Measurements from ENCODE around the gene CALCOCO2. TPM values are rescaled to one million over a fixed set of nuclear protein-coding genes. Genes with fewer than 3 reads are reported as not detected.
A peak's percentile ranks its signal among the peaks of the same experiment; 100 is the strongest.

The CALCOCO2 gene
- total RNA-seq, 1 donor, result 98.9 TPM

DNA sequence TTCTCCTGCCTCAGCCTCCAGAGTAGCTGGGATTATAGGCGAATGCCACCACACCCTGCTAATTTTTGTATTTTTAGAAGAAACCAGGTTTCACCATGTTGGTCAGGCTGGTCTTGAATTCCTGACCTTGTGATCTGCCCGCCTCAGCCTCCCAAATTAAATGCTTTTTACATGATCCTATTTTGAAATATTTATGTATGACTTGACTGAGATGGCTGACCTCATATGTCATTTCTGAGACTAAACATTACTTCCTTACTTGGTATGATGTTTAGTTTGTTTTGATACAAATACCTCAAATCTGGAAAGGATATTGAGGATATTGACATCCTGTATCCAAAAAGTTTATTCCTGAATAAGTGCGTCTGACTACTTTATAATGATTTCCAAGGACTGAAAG lies 11.9 kb downstream of the CALCOCO2 start:
- no peak overlapping the region for H3K4me3 ChIP-seq (ENCODE audit: low read depth, low read length)
- TF ChIP-seq CTCF (IDR thresholded peaks at IDR 0.05; ENCODE audit: insufficient read depth, low read depth, low read length), result no peak
- peak; percentile 28 for DNase-seq (ENCODE audit: low read depth)

- DNase-seq (ENCODE audit: low read depth), result peak; percentile 28
- TF ChIP-seq CTCF (IDR thresholded peaks at IDR 0.05; ENCODE audit: insufficient read depth, low read depth, low read length), result no peak
- H3K4me3 ChIP-seq (ENCODE audit: low read depth, low read length), result no peak overlapping the region
Observed at GRCh38 chr17:48843187-48843900, 12.5 kb downstream of the CALCOCO2 start.

DNA sequence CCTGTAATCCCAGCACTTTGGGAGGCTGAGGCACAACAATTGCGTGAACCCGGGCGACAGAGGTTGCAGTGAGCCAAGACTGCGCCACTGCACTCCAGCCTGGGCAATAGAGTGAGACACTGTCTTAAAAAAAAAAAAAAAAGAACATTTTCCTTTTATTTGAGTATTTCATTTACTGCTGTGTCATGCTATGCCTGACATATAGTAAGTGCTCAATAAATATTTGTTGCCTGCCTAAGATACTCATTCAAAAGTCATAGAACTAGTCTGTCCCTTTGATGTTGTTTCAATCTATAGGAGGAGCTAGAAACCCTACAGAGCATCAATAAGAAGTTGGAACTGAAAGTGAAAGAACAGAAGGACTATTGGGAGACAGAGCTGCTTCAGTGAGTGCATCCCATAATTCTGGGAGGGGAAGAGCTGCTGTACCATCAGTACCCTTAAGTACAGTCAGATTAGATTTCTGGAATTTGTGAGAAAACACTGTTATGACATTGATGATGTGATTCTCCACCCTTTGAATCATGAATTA lies 20.0 kb downstream of the CALCOCO2 start:
- no peak for TF ChIP-seq CTCF (IDR thresholded peaks at IDR 0.05; ENCODE audit: insufficient read depth, low read depth, low read length)
- H3K4me3 ChIP-seq (ENCODE audit: low read depth, low read length), result no peak overlapping the region
- no peak for DNase-seq (ENCODE audit: low read depth)

GRCh38 chr17:48854774-48855476 lies 24.1 kb downstream of the CALCOCO2 start:
- DNase-seq (ENCODE audit: low read depth), result no peak
- no peak for TF ChIP-seq CTCF (IDR thresholded peaks at IDR 0.05; ENCODE audit: insufficient read depth, low read depth, low read length)
- no peak overlapping the region for H3K4me3 ChIP-seq (ENCODE audit: low read depth, low read length)

- no peak overlapping the region for H3K4me3 ChIP-seq (ENCODE audit: low read depth, low read length)
- no peak for TF ChIP-seq CTCF (IDR thresholded peaks at IDR 0.05; ENCODE audit: insufficient read depth, low read depth, low read length)
Observed at GRCh38 chr17:48856122-48856821, 25.4 kb downstream of the CALCOCO2 start.

DNA sequence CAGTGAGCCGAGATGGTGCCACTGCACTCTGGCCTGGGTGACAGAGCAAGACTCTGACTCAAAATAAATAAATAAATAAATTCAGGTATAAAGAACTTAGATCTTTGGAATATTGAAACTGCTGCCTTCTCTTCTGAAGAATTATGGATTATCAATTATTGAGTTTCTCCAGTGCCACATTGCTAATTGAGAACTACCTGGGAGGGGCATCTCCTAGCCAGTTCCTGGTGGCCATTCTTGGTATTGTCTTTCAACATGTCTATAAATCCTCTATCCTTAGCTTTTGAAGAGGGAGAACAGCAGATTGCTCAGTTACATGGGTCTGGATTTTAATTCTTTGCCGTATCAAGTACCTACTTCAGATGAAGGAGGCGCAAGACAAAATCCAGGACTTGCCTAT lies 29.2 kb downstream of the CALCOCO2 start:
- H3K4me3 ChIP-seq (ENCODE audit: low read depth, low read length), result no peak overlapping the region
- TF ChIP-seq CTCF (IDR thresholded peaks at IDR 0.05; ENCODE audit: insufficient read depth, low read depth, low read length), result peak; percentile 43
- no peak for DNase-seq (ENCODE audit: low read depth)

More at GRCh38 chr17:48856122-48856821, 25.4 kb downstream of the CALCOCO2 start:
- DNase-seq (ENCODE audit: low read depth), result no peak

Measured in fibroblast of villous mesenchyme (primary cell).